Stimulated activated CD4-positive, alpha-beta T cell treated with anti-CD3 and anti-CD28 coated beads, Interleukin-2, amount 100 ng/mL, for 48 hours (primary cell): ENCODE measurements around the gene ROBO2.

Experiments
- DNase-seq, 2 donors: peaks; one replicate each; pipeline ENCODE4 v3.0.0-alpha.2; 2020

ROBO2 gene

GRCh38 chr3:77195766-77196545 is 156.1 kb downstream of the ROBO2 start:
- DNase-seq, result no peak

DNA sequence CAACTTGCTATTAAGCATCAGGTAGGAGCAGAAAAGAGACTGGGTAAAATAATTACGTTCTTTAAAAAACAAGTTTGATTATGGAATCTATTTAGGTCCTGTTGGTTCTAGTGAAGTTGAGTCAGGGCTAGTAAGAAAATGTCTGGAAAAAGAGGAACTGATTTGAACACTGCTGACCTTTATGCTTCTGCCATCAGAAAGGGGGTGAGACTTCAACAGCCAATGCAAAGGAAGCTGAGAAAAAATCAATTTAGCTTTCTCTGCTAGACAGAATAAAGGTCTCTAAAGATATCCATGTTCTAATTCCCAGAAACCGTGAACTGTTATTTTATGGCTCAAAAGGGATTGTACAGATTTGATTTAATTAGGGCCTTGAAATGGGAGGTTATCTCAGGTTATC is 157.5 kb downstream of the ROBO2 start:
- no peak for DNase-seq

- DNase-seq, result no peak
Measured at GRCh38 chr3:77203851-77204250, 164.0 kb downstream of the ROBO2 start.

- no peak for DNase-seq
Measured at GRCh38 chr3:77204788-77205187, 164.9 kb downstream of the ROBO2 start.

DNA sequence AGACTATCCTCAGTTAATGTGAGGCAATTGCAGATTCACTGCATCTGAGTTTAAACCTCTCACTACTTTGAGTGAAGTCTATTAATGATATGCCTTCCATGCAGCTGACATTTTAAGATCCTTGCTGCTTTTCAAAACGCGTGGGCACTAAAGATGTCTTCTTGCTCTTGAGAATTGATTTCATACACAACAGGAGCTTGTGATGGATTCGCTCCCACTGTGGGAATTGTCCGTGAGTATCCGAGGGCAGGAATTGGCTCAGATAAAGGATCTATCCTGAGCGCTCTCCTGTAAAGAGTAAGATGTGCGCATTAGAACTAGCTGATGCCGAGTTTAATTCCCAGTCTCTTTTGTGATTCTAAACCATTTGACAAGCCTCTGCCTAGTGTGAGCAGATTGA is 167.9 kb downstream of the ROBO2 start:
- DNase-seq, result no peak

GRCh38 chr3:77222701-77223100 is 182.8 kb downstream of the ROBO2 start:
- DNase-seq, result no peak

DNA sequence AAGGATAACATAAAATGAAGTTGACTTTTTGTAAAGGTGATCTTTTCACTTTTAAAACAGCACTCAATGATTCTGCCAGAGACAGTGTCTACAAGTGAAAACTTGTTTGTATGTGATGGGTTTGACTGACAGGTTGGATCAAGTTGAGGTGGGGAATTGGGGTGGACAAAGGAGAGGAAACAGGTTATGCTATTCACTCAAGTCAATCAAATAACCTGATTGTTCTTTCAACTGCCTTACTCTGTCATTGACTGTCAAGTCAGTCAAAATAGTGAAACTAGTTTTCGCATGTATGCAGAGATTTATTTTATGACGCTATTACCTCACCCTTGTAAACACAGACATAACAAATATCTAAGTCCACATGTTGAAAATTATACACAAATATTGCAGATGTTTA is 187.7 kb downstream of the ROBO2 start:
- DNase-seq, result no peak

DNA sequence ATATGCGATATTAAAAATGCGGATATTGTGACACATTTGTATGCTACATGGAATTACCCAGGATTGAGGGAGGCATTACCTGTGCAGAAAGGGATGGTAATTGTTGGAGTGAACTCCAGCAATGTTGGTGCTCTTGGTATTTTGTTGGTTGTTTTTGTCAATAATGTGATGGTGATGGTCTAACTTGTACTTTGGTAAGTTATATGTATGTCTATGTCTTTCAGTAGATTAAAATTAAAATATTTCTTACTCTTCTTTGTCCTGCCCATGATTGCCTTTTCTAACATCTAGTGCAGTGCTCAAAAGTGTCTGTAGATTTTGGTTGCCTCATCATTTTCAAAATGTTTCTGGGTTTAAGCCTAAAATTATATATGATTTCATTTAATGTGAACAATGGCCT is 192.7 kb downstream of the ROBO2 start:
- DNase-seq, result no peak

DNA sequence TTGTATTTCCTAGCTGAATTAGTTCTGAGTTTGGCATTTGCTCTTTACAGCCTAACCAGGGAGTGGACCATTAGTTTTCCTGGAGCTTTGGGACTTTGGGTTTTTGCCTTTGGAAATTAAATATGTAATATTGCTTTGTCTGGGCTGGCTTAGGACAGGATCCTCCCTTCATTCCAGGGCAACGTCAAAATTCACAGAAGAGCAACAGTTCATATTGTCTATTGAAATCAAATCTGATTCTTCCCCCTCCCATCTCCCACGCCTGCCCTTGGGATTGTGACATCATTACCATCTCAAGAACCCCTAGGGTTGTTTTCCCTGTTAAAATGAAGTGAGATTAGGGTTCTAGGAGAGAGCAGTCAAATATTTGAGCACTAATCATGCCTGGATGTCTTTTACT is 194.1 kb downstream of the ROBO2 start:
- no peak for DNase-seq

DNA sequence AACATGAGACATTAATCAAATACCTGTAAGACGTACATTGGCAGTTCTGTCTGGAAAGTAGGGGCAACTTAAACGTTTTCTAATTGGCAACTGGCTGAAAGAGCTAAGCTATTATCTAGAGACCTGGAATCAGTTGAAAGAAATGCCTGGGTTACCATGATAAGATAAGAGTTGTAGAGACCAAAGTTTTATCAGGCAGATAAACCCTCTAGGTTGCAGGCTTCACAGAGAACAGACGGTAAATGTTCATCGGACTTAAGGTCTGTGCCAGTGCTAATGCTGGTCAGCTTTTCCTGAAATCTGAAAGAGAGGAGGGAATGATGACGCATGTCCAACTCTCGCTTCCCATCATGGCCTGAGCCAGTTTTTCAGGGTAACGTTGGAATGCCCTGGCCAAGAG is 196.2 kb downstream of the ROBO2 start:
- DNase-seq, result no peak

DNA sequence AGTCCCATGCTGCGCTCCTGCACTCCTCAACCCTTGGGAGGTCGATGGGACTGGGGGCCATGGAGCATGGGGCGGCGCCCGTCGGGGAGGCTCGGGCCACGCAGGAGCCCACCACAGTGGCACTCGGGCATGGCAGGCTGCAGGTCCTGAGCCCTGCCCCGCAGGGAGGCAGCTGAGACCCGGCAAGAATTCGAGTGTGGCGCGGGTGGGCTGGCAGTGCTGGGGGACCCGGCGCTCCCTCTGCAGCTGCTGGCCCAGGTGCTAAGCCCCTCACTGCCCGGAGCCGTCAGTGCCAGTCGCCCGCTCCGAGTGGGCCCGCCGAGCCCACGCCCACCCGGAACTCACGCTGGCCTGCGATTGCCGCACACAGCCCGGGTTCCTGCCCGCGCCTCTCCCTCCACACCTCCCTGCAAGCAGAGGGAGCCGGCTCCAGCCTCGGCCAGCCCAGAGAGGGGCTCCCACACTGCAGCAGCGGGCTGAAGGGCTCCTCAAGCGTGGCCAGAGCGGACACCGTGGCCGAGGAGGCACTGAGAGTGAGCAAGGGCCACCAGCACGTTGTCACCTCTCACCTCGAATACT is 200.3 kb downstream of the ROBO2 start:
- DNase-seq, result no peak

- DNase-seq, result no peak
Measured at GRCh38 chr3:77242371-77242770, 202.5 kb downstream of the ROBO2 start.

DNA sequence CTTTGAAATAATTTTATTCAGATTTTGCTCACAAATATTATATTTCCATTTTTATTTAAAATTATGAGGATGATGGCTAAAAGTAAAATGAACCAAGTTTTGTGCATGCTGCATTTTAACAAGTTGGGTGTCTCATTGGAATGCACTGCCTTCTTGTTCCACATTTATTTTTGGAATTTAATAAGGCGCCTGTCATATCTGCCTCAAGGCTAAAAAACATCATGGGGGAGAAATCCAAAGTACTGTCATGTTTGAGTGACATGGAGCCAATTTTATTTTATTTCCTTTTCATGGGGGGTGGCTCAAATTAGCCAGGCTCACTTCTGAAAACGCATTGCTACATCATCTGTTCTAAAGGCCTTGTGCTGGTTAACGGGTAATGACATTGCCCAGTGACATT is 205.1 kb downstream of the ROBO2 start:
- DNase-seq, result no peak

DNA sequence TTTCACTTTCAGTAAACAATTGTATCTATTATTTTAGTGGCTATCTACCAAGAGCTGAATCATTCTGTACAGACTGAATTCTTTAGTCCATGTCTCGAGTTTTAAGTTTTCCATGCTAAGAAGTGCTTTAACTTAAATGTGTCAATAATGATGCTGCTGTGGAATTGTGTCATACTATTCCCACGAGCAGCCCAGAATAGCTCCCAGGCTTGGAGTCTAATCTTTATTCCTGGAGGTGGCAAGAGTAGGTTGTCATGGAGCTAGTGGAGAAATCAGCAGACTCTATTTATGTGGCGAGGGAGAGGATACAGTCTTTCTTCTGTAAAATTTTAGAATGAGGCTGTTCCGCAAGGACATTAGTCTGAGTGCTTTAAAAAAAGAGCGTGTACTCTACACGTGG is 207.2 kb downstream of the ROBO2 start:
- DNase-seq, result no peak

DNA sequence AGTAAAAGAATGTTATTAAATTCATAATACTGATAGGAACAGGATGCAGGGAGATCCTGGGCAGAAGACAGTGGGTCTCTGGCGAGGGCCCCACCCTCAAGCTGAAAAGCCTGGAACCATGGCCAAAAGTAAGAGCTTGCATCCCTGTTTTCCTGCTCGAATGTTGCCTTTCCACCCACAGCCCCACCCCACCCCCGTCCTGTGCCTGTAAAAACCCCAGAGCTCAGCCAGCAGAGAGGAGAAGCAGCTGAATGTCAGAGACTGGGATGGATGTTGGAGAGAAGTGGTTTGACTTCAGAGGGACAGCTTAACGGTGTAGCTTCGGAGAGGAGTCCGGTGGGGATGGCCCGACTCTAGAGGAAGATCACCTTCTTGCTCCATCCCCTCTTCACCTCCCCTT is 207.9 kb downstream of the ROBO2 start:
- no peak for DNase-seq

DNA sequence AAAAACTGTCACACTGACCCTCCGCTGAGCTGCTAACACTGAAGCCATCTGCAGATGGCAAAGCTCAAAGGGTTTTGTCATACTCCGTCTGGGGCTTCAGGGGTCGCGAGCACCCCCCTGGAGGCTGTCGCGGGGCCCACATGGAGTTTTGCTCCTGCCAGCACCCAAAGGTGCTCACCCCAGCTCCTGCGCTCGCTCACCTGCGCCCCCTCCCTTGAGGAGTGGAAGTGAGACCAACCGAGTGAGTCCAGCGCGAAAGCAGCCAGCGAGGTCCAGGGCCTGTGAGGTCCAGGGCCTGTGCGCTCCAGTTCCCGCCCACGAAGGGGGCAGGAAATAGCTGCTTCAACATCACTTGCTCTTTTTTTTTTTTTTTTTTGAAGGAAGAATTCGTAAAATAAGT is 208.5 kb downstream of the ROBO2 start:
- DNase-seq, result no peak

- no peak for DNase-seq
Measured at GRCh38 chr3:77251136-77251535, 211.2 kb downstream of the ROBO2 start.

GRCh38 chr3:77254967-77255831 is 215.3 kb downstream of the ROBO2 start:
- no peak for DNase-seq

- DNase-seq, result no peak
Measured at GRCh38 chr3:77256584-77257503, 216.9 kb downstream of the ROBO2 start.

GRCh38 chr3:77259694-77260093 is 219.8 kb downstream of the ROBO2 start:
- DNase-seq, result no peak

- DNase-seq, result no peak
Measured at GRCh38 chr3:77262361-77262760, 222.5 kb downstream of the ROBO2 start.

DNA sequence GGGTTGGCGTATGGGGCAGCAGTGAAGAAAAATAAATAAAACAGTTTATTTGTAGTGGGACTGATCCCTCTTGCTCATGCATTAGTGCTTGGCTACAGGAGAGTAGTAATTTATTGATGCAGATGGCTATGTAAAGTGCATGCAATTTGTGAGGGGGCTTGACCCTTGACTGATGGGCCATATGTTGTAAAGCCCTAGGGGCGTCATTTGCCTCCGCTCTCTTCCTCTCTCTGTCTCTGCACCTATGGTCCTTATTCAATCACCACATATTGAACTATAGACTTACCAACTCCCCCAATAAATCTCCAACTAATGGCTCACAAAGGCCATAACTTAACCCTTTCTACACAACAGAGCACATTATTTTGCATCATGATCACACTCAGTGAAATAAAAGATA is 227.7 kb downstream of the ROBO2 start:
- DNase-seq, result no peak

DNA sequence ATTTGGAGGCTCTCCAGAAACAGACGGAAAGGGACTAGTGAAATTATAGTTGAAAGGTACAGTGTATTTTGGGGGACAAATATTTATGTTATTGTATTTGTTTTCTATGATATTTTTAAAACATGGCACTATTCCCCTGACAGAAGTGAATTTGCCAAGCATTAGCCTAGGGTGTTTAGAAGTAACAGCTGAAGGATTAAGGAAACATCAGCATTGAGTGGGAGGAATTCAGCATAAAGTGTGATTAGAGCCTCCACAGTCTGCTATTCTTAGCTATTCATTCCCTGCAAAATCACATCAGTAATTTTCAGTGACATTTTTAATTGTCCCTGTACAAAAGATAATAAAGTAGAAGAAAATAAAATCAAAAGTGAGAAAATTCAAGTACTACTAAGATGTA is 231.4 kb downstream of the ROBO2 start:
- no peak for DNase-seq
